K562 (cell line): Measurements from ENCODE around the gene COMTD1. TPM values are rescaled to one million over a fixed set of nuclear protein-coding genes. Genes with fewer than 3 reads are reported as not detected.
A peak's percentile ranks its signal among the peaks of the same experiment; 100 is the strongest.

Experiments
- ATF7 ChIP-seq: fragments of 450-650 bp; IDR thresholded peaks from 2 replicates; pipeline ENCODE4 v1.7.1; 2014; ENCODE audit warnings: mild to moderate bottlenecking, moderate library complexity
- MED1 ChIP-seq: sonication (generic); formaldehyde crosslinking; IDR thresholded peaks from 2 replicates; pipeline ENCODE4 v1.8.1; 2023; ENCODE audit warnings: missing genetic modification reagents, borderline replicate concordance
- MGA ChIP-seq: fragments of 450-650 bp; IDR thresholded peaks from 2 replicates; pipeline ENCODE4 v1.6.1; 2016; ENCODE audit warnings: mild to moderate bottlenecking, moderate library complexity
- ZFP1 ChIP-seq: fragments of 450-650 bp; formaldehyde crosslinking; IDR thresholded peaks from 2 replicates; pipeline ENCODE4 v1.4.0; 2020; ENCODE audit warnings: mild to moderate bottlenecking, mixed read lengths
- ZFX ChIP-seq: sonication (generic); formaldehyde crosslinking; IDR thresholded peaks from 2 replicates; pipeline ENCODE4 v1.8.0; 2022; ENCODE audit warnings: mild to moderate bottlenecking, missing genetic modification reagents, moderate library complexity
- ZNF239 ChIP-seq: fragments of 250-450 bp; sonication (Bioruptor Pico); IDR thresholded peaks from 2 replicates; pipeline ENCODE4 v1.4.0; 2020; ENCODE audit warnings: mild to moderate bottlenecking
- polyA plus RNA-seq, 8 experiments: library from polyadenylated mRNA; depleted of rRNA in 4 of 8; stranded (reverse) in 5 of 8; unstranded in 3 of 8; fragments of >200 nt; fragmentation: Nextera tagmentation in 2 of 8; fragmentation: Illumina TruSeq in 1 of 8; extraction: Ambion mirVana in 2 of 8; extraction: Trizol in 1 of 8; gene quantifications; 2 replicates each; pipeline versions ENCODE4 v1.2.1 to v1.2.3, GENCODE V29; 2011 to 2014; ENCODE audit warnings: inconsistent platforms in 1 of 8, missing spikeins in 1 of 8
- total RNA-seq, 7 experiments: library from RNA; depleted of rRNA in 6 of 7; stranded (reverse); fragments of >200 nt in 6 of 7; fragmentation: Illumina TruSeq in 2 of 7; extraction: Trizol in 2 of 7; gene quantifications; 2 replicates each; pipeline versions ENCODE4 v1.2.1 to v1.2.3, GENCODE V29; 2011 to 2021; ENCODE audit warnings: low replicate concordance in 1 of 7

The COMTD1 gene
- total and polyA plus RNA-seq, 9 of the 15 experiments (the other 6 are each of a cell fraction or from before 2014, with no cell fraction given): 0.41 to 112 (median 13.7) TPM

- peak; percentile 36; the same call in 1 of the 2 replicates for TF ChIP-seq MGA
- no peak for TF ChIP-seq MED1 (CRISPR knock-in tag)
- TF ChIP-seq ZFP1 (CRISPR knock-in tag): no peak
- TF ChIP-seq ATF7: no peak
- TF ChIP-seq ZFX (CRISPR knock-in tag): peak; percentile 32; the same call in 1 of the 2 replicates
- TF ChIP-seq ZNF239 (CRISPR knock-in tag): no peak
These were observed 2.2 kb downstream of the COMTD1 start (continued) for GRCh38 chr10:75233444-75234016.
